Esophagus muscularis mucosa (tissue), 4 donors: Measurements from ENCODE around the gene ADCY7.

Experiments used
- EP300 ChIP-seq: sonication (generic); formaldehyde crosslinking; IDR thresholded peaks from one replicate; pipeline ENCODE4 v1.6.1; 2017; ENCODE audit warnings: antibody characterized with exemption
- POLR2A ChIP-seq: fragments of 450-650 bp; IDR thresholded peaks from one replicate; pipeline ENCODE4 v1.6.1; 2017; ENCODE audit warnings: antibody characterized with exemption, moderate library complexity, mild to moderate bottlenecking, low read depth
- POLR2AphosphoS5 ChIP-seq, 2 donors: sonication (generic); formaldehyde crosslinking; IDR thresholded peaks; one replicate each; pipeline ENCODE4 v1.6.1; 2017; ENCODE audit warnings: antibody characterized with exemption in 2 of 2
- TF ChIP-seq, protein P1 (sequence below), 3 experiments: fragments of 200-600 bp in 2 of 3; fragments of 450-650 bp in 1 of 3; sonication (generic) in 2 of 3; IDR thresholded peaks; one replicate each; pipeline ENCODE4 v1.5.1; 2017 to 2019; ENCODE audit warnings: antibody characterized with exemption in 3 of 3, mild to moderate bottlenecking in 2 of 3, moderate library complexity in 1 of 3

DNA sequence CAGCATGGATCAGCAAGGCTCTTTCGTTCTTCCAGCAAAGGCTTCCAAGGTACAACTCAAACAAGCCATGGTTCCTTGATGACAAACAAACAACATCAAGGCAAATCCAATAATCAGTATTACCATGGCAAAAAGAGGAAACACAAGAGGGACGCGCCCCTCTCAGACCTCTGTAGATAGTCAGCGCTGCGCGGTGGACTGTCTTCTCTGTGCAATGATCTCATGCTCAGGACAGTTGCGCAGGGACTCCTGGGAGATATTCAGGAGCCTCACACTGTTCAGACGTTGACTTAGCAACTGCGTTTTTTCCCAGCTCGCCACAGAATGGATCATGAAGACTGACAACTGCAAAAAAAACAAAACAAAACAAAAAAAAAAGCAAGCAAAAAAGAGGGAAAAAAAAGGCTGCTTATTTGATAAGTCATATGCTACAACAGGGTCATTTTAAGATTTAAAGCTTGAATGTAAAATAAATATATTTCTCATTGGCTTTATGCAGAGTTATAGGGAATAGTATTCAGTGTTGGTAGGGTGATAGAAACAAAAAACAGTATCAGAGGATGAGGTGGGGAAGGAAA, 37.1 kb upstream of the ADCY7 start:
- TF ChIP-seq, protein P1, sequence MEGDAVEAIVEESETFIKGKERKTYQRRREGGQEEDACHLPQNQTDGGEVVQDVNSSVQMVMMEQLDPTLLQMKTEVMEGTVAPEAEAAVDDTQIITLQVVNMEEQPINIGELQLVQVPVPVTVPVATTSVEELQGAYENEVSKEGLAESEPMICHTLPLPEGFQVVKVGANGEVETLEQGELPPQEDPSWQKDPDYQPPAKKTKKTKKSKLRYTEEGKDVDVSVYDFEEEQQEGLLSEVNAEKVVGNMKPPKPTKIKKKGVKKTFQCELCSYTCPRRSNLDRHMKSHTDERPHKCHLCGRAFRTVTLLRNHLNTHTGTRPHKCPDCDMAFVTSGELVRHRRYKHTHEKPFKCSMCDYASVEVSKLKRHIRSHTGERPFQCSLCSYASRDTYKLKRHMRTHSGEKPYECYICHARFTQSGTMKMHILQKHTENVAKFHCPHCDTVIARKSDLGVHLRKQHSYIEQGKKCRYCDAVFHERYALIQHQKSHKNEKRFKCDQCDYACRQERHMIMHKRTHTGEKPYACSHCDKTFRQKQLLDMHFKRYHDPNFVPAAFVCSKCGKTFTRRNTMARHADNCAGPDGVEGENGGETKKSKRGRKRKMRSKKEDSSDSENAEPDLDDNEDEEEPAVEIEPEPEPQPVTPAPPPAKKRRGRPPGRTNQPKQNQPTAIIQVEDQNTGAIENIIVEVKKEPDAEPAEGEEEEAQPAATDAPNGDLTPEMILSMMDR (IDR thresholded peaks at IDR 0.05): no peak
- TF ChIP-seq POLR2A: no peak
- no peak for TF ChIP-seq POLR2AphosphoS5 (IDR thresholded peaks at IDR 0.05)
- no peak for TF ChIP-seq EP300
